Loucy (cell line): ENCODE results near the gene ZC3HAV1.

Experiments
- H2AFZ ChIP-seq: fragments of 200-600 bp; sonication (generic); 2 replicates; pipeline ENCODE4 v1.6.0; 2016; ENCODE audit warnings: antibody characterized with exemption, mild to moderate bottlenecking, low read length, moderate library complexity
- H3F3A ChIP-seq: fragments of 200-600 bp; 2 replicates; pipeline ENCODE4 v1.6.0; 2016; ENCODE audit warnings: antibody characterized with exemption, low read depth, mild to moderate bottlenecking
- H3K27me3 ChIP-seq: fragments of 200-600 bp; sonication (generic); 2 replicates; pipeline ENCODE4 v1.6.1; 2014; ENCODE audit warnings: low read length, mild to moderate bottlenecking; ENCODE audit not compliant: insufficient read depth, poor library complexity, severe bottlenecking
- H3K36me3 ChIP-seq: fragments of 200-600 bp; sonication (generic); 2 replicates; pipeline ENCODE4 v1.6.1; 2016; ENCODE audit warnings: low read length; ENCODE audit not compliant: insufficient read depth
- H3K4me1 ChIP-seq: fragments of 200-600 bp; sonication (generic); 2 replicates; pipeline ENCODE4 v1.5.1; 2014; ENCODE audit warnings: low read length, mild to moderate bottlenecking; ENCODE audit not compliant: insufficient read depth, poor library complexity, severe bottlenecking
- H3K4me2 ChIP-seq: fragments of 200-600 bp; sonication (generic); 2 replicates; pipeline ENCODE4 v1.6.0; 2014; ENCODE audit warnings: antibody characterized with exemption, low read length, low read depth, mild to moderate bottlenecking; ENCODE audit not compliant: poor library complexity, severe bottlenecking
- H3K4me3 ChIP-seq: fragments of 200-600 bp; sonication (generic); 2 replicates; pipeline ENCODE4 v1.5.1; 2014; ENCODE audit warnings: low read length, mild to moderate bottlenecking, mixed read lengths; ENCODE audit not compliant: poor library complexity, severe bottlenecking
- H3K79me2 ChIP-seq: fragments of 200-600 bp; sonication (generic); 2 replicates; pipeline ENCODE4 v1.6.1; 2014; ENCODE audit warnings: low read length; ENCODE audit not compliant: insufficient read depth
- H3K9ac ChIP-seq: fragments of 200-600 bp; sonication (generic); 2 replicates; pipeline ENCODE4 v1.6.0; 2014; ENCODE audit warnings: mild to moderate bottlenecking, low read depth, low read length, moderate library complexity; ENCODE audit not compliant: poor library complexity, severe bottlenecking
- H3K9me2 ChIP-seq: fragments of 200-600 bp; sonication (generic); replicated peaks from 2 replicates; pipeline ENCODE4 v1.6.1; 2016; ENCODE audit warnings: low read depth, low read length, mixed read lengths
- H3K9me3 ChIP-seq: fragments of 200-600 bp; sonication (generic); 2 replicates; pipeline ENCODE4 v1.6.1; 2014; ENCODE audit warnings: mild to moderate bottlenecking, antibody characterized with exemption, low read length, low read depth; ENCODE audit not compliant: insufficient read depth
- H4K20me1 ChIP-seq: fragments of 200-600 bp; sonication (generic); 2 replicates; pipeline ENCODE4 v1.6.0; 2014; ENCODE audit warnings: antibody characterized with exemption, low read length, mild to moderate bottlenecking; ENCODE audit not compliant: insufficient read depth, poor library complexity, severe bottlenecking
- CTCF ChIP-seq: fragments of 200-600 bp; sonication (generic); conservative IDR thresholded peaks from 2 replicates; pipeline ENCODE4 v1.5.1; 2014; ENCODE audit warnings: mild to moderate bottlenecking, antibody characterized with exemption, low read length
- EZH2phosphoT487 ChIP-seq: fragments of 200-600 bp; IDR thresholded peaks from 2 replicates; pipeline ENCODE4 v1.6.1; 2018; ENCODE audit warnings: antibody characterized with exemption, mild to moderate bottlenecking, moderate library complexity, borderline replicate concordance

Gene ZC3HAV1

GRCh38 chr7:139111147-139111546 lies 1.6 kb upstream of the ZC3HAV1 start:
- Histone ChIP-seq H3K9me3 (no peaks in the 10 kb centered on the region), H3K79me2 (peaks cover 41% of the 10 kb centered on the region), H3K4me2 (peak overlapping the region; percentile 63), H3K36me3 (no peaks in the 10 kb centered on the region), H3F3A (no peaks in the 10 kb centered on the region), H3K9ac (peak overlapping the region; percentile 42), H3K9me2 (no peaks in the 10 kb centered on the region), H4K20me1 (peaks cover 33% of the 10 kb centered on the region), H3K4me1 (peaks cover 20% of the 10 kb centered on the region), H3K4me3 (no peak overlapping the region), H3K27me3 (peaks cover 11% of the 10 kb centered on the region), H2AFZ (peak overlapping the region; percentile 53; the same call in 1 of the 2 replicates)
- TF ChIP-seq CTCF: no peak
- no peak for TF ChIP-seq EZH2phosphoT487

GRCh38 chr7:139109983-139110411 lies 477 bp upstream of the ZC3HAV1 start:
- Histone ChIP-seq H3F3A (no peaks in the 10 kb centered on the region), H3K27me3 (peaks cover 11% of the 10 kb centered on the region), H3K9me3 (no peaks in the 10 kb centered on the region), H3K79me2 (peaks cover 52% of the 10 kb centered on the region), H4K20me1 (peaks cover 44% of the 10 kb centered on the region), H2AFZ (peak overlapping the region; percentile 58; the same call in 1 of the 2 replicates), H3K36me3 (no peaks in the 10 kb centered on the region), H3K9me2 (no peaks in the 10 kb centered on the region), H3K4me1 (peaks cover 30% of the 10 kb centered on the region), H3K4me2 (peak overlapping the region; percentile 85), H3K4me3 (peak overlapping the region; percentile 81), H3K9ac (peak overlapping the region; percentile 97)
- TF ChIP-seq EZH2phosphoT487 (no peak), CTCF (no peak)

- Histone ChIP-seq H3K9me3 (no peaks in the 10 kb centered on the region), H3K9me2 (no peaks in the 10 kb centered on the region), H4K20me1 (peaks cover 49% of the 10 kb centered on the region), H2AFZ (0 out of 2 replicates have a peak overlapping the region, but pooled peaks have one; percentile 58), H3K4me2 (peak overlapping the region; percentile 85), H3K36me3 (no peaks in the 10 kb centered on the region), H3F3A (peaks cover 8% of the 10 kb centered on the region), H3K4me1 (peaks cover 34% of the 10 kb centered on the region), H3K4me3 (peak overlapping the region; percentile 81), H3K27me3 (peaks cover 11% of the 10 kb centered on the region), H3K79me2 (peaks cover 67% of the 10 kb centered on the region), H3K9ac (peak overlapping the region; percentile 97)
- TF ChIP-seq EZH2phosphoT487: no peak
- no peak for TF ChIP-seq CTCF
These were observed 993 bp downstream of the ZC3HAV1 start for GRCh38 chr7:139108266-139109187.
